NCI-H345 treated with DMSO at 0.1 percent for 48 hours (cell line): ENCODE results near the gene COL2A1.

Source experiments
- DNase-seq: peaks from one replicate; lab custom pipeline; 2025; ENCODE audit not compliant: unreplicated experiment; lab: John Stamatoyannopoulos, UW

Gene COL2A1

GRCh38 chr12:48031135-48031960 lies 27.1 kb upstream of the COL2A1 start:
- DNase-seq, result no peak

GRCh38 chr12:48030173-48030650 lies 25.9 kb upstream of the COL2A1 start:
- DNase-seq, result no peak

- DNase-seq, result no peak
Observed at GRCh38 chr12:48029491-48030172, 25.4 kb upstream of the COL2A1 start.

GRCh38 chr12:48028541-48029431 lies 24.5 kb upstream of the COL2A1 start:
- no peak for DNase-seq

- DNase-seq, result no peak
Observed at GRCh38 chr12:48027183-48028002, 23.1 kb upstream of the COL2A1 start.

- DNase-seq, result no peak
Observed at GRCh38 chr12:48026060-48026827, 22.0 kb upstream of the COL2A1 start.

GRCh38 chr12:48025281-48025680 lies 21.0 kb upstream of the COL2A1 start:
- no peak for DNase-seq

GRCh38 chr12:48024735-48025134 lies 20.5 kb upstream of the COL2A1 start:
- no peak for DNase-seq

GRCh38 chr12:48023386-48023785 lies 19.1 kb upstream of the COL2A1 start:
- DNase-seq, result no peak

- DNase-seq, result no peak
Observed at GRCh38 chr12:48022676-48023385, 18.6 kb upstream of the COL2A1 start.

GRCh38 chr12:48022180-48022521 lies 17.9 kb upstream of the COL2A1 start:
- no peak for DNase-seq

GRCh38 chr12:48021485-48022179 lies 17.4 kb upstream of the COL2A1 start:
- no peak for DNase-seq

- no peak for DNase-seq
Observed at GRCh38 chr12:48019639-48020265, 15.5 kb upstream of the COL2A1 start.

- DNase-seq, result no peak
Observed at GRCh38 chr12:48018618-48018995, 14.3 kb upstream of the COL2A1 start.

- DNase-seq, result no peak
Observed at GRCh38 chr12:48017921-48018617, 13.8 kb upstream of the COL2A1 start.

- no peak for DNase-seq
Observed at GRCh38 chr12:48017496-48017895, 13.2 kb upstream of the COL2A1 start.

- DNase-seq, result no peak
Observed at GRCh38 chr12:48016373-48017020, 12.2 kb upstream of the COL2A1 start.
